Measurements from ENCODE around the gene USP48. TPM values are rescaled to one million over a fixed set of nuclear protein-coding genes. Genes with fewer than 3 reads are reported as not detected.

Gene USP48
- total RNA-seq, 1 donor from 2014 or later = 26.1 TPM

- Histone ChIP-seq H3K27me3 (ENCODE audit: control insufficient read depth, insufficient read depth, low read length) (peaks cover 18% of the 10 kb centered on the region), H3K36me3 (ENCODE audit: control insufficient read depth, insufficient read depth, low read length) (no peaks in the 10 kb centered on the region), H3K4me3 (ENCODE audit: low read depth, low read length) (no peak overlapping the region)
- no peak for DNase-seq (ENCODE audit: low read depth)
- TF ChIP-seq CTCF (IDR thresholded peaks at IDR 0.05; ENCODE audit: insufficient read depth, low read length, poor library complexity, severe bottlenecking) = no peak
Observed at GRCh38 chr1:21650400-21650799, 132.5 kb downstream of the USP48 start.

- no peak for TF ChIP-seq CTCF (IDR thresholded peaks at IDR 0.05; ENCODE audit: insufficient read depth, low read length, poor library complexity, severe bottlenecking)
- Histone ChIP-seq H3K27me3 (ENCODE audit: control insufficient read depth, insufficient read depth, low read length) (peaks cover 18% of the 10 kb centered on the region), H3K4me3 (ENCODE audit: low read depth, low read length) (no peak overlapping the region), H3K36me3 (ENCODE audit: control insufficient read depth, insufficient read depth, low read length) (no peaks in the 10 kb centered on the region)
- DNase-seq (ENCODE audit: low read depth) = no peak
Observed at GRCh38 chr1:21649315-21649714, 133.6 kb downstream of the USP48 start.

- H3K36me3 ChIP-seq (ENCODE audit: control insufficient read depth, insufficient read depth, low read length) = no peaks in the 10 kb centered on the region
- H3K4me3 ChIP-seq (ENCODE audit: low read depth, low read length) = no peak overlapping the region
- DNase-seq (ENCODE audit: low read depth) = no peak
- H3K27me3 ChIP-seq (ENCODE audit: control insufficient read depth, insufficient read depth, low read length) = peaks cover 18% of the 10 kb centered on the region
- no peak for TF ChIP-seq CTCF (IDR thresholded peaks at IDR 0.05; ENCODE audit: insufficient read depth, low read length, poor library complexity, severe bottlenecking)
Observed at GRCh38 chr1:21648791-21649190, 134.2 kb downstream of the USP48 start.

DNA sequence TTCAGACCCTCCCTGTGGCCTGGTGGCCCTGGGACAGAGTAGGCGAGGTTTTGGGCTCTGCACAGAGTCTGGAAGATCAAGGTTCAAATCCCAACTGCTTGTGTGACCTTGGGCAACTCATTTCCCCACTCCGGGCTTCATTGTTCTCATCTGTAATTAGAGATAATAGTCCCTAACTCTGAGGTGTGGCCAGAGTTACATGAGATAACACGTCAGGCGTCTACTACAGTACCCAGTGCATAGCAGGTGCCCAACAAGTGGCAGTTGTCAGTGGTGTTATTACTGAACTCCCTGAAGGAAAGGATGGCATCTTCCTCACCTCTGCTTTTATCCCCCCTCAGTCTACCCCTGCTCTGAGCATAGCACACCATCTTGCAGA lies 134.6 kb downstream of the USP48 start:
- H3K27me3 ChIP-seq (ENCODE audit: control insufficient read depth, insufficient read depth, low read length) = peaks cover 18% of the 10 kb centered on the region
- no peak overlapping the region for H3K4me3 ChIP-seq (ENCODE audit: low read depth, low read length)
- TF ChIP-seq CTCF (IDR thresholded peaks at IDR 0.05; ENCODE audit: insufficient read depth, low read length, poor library complexity, severe bottlenecking) = no peak
- H3K36me3 ChIP-seq (ENCODE audit: control insufficient read depth, insufficient read depth, low read length) = no peaks in the 10 kb centered on the region
- no peak for DNase-seq (ENCODE audit: low read depth)

DNA sequence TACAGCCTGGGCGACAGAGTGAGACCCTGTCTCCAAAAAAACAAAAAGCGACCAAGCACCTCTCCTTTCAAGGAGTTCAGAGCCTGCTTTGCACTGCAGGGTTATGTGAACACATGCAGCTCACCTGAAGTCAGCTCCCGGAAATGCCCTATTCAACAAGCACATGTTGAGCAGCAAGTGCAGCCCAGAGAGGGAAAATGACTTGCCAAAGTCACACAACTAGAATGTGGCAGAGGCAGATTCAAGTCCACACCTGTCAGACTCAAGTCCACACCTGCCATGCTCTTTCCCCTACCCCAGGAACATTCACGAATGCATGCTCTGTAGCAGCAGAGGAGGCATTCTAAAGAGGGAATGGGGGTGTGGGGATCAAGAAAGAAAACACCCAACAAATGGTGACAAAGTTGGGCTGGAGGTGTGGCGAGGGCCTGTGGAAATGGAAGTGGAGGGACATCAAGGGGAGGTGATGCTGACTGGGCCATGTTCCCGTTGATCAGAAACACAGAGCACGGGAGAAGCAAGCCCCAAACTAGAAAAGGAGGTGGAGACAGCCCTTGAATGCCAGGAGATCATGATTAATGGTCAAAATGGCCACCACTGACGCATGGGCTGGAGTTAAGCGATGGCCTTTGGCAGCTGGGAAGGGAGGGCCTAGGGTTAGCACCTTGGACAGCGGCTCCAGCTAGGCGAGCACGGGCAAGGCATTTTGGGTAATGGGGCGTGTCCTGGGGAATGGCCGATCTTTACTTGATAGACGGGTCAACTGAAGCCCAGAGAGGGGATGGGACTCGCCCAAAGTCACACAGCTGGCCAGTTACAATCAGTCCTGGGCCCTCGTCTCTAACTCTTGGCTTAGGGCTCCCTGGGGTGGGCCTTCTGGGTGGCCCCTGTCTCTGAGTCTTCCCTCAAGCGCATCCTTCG lies 135.3 kb downstream of the USP48 start:
- no peak overlapping the region for H3K4me3 ChIP-seq (ENCODE audit: low read depth, low read length)
- peaks cover 18% of the 10 kb centered on the region for H3K27me3 ChIP-seq (ENCODE audit: control insufficient read depth, insufficient read depth, low read length)
- no peak for DNase-seq (ENCODE audit: low read depth)
- no peaks in the 10 kb centered on the region for H3K36me3 ChIP-seq (ENCODE audit: control insufficient read depth, insufficient read depth, low read length)
- no peak for TF ChIP-seq CTCF (IDR thresholded peaks at IDR 0.05; ENCODE audit: insufficient read depth, low read length, poor library complexity, severe bottlenecking)

- Histone ChIP-seq H3K4me3 (ENCODE audit: low read depth, low read length) (no peak overlapping the region), H3K27me3 (ENCODE audit: control insufficient read depth, insufficient read depth, low read length) (peaks cover 3% of the 10 kb centered on the region), H3K36me3 (ENCODE audit: control insufficient read depth, insufficient read depth, low read length) (no peaks in the 10 kb centered on the region)
- DNase-seq (ENCODE audit: low read depth) = no peak
- no peak for TF ChIP-seq CTCF (IDR thresholded peaks at IDR 0.05; ENCODE audit: insufficient read depth, low read length, poor library complexity, severe bottlenecking)
Observed at GRCh38 chr1:21645550-21645949, 137.4 kb downstream of the USP48 start.

Measured in kidney epithelial cell (primary cell).